ENCODE results near the gene OR8G1.

OR8G1 gene

GRCh38 chr11:124285610-124286344 lies 44.9 kb downstream of the OR8G1 start:
- Mint-ChIP-seq H3K4me1 (no peaks in the 10 kb centered on the region), H3K4me3 (no peak overlapping the region), H3K9me3 (peaks cover 21% of the 10 kb centered on the region), H3K27me3 (no peaks in the 10 kb centered on the region), H3K27ac (no peak overlapping the region), H3K36me3 (no peaks in the 10 kb centered on the region)

GRCh38 chr11:124294687-124295086 lies 53.8 kb downstream of the OR8G1 start:
- no peaks in the 10 kb centered on the region for H3K36me3 Mint-ChIP-seq
- H3K27me3 Mint-ChIP-seq = peaks cover 2% of the 10 kb centered on the region
- no peaks in the 10 kb centered on the region for H3K4me1 Mint-ChIP-seq
- peaks cover 4% of the 10 kb centered on the region for H3K9me3 Mint-ChIP-seq
- no peak overlapping the region for H3K4me3 Mint-ChIP-seq
- H3K27ac Mint-ChIP-seq = no peak overlapping the region

GRCh38 chr11:124296016-124296415 lies 55.1 kb downstream of the OR8G1 start:
- Mint-ChIP-seq H3K27ac (no peak overlapping the region), H3K36me3 (no peaks in the 10 kb centered on the region)

GRCh38 chr11:124297921-124298320 lies 57.0 kb downstream of the OR8G1 start:
- Mint-ChIP-seq H3K9me3 (no peaks in the 10 kb centered on the region), H3K4me3 (no peak overlapping the region), H3K27ac (no peak overlapping the region), H3K36me3 (no peaks in the 10 kb centered on the region), H3K4me1 (no peaks in the 10 kb centered on the region), H3K27me3 (no peaks in the 10 kb centered on the region)

More at GRCh38 chr11:124296016-124296415, 55.1 kb downstream of the OR8G1 start:
- no peak overlapping the region for H3K4me3 Mint-ChIP-seq
- peaks cover 2% of the 10 kb centered on the region for H3K27me3 Mint-ChIP-seq
- H3K4me1 Mint-ChIP-seq = no peaks in the 10 kb centered on the region
- peaks cover 4% of the 10 kb centered on the region for H3K9me3 Mint-ChIP-seq

GRCh38 chr11:124301548-124301947 lies 60.7 kb downstream of the OR8G1 start:
- H3K27ac Mint-ChIP-seq = no peak overlapping the region
- H3K4me3 Mint-ChIP-seq = no peak overlapping the region
- no peaks in the 10 kb centered on the region for H3K36me3 Mint-ChIP-seq
- H3K4me1 Mint-ChIP-seq = no peaks in the 10 kb centered on the region
- peaks cover 4% of the 10 kb centered on the region for H3K27me3 Mint-ChIP-seq
- H3K9me3 Mint-ChIP-seq = no peaks in the 10 kb centered on the region

GRCh38 chr11:124302347-124303125 lies 61.6 kb downstream of the OR8G1 start:
- Mint-ChIP-seq H3K9me3 (no peaks in the 10 kb centered on the region), H3K36me3 (no peaks in the 10 kb centered on the region), H3K27ac (no peak overlapping the region), H3K27me3 (peaks cover 6% of the 10 kb centered on the region), H3K4me3 (no peak overlapping the region), H3K4me1 (no peaks in the 10 kb centered on the region)
